Heart right ventricle (tissue), 16 donors: ENCODE data around the gene ZFHX2. TPM values are rescaled to one million over a fixed set of nuclear protein-coding genes. Genes with fewer than 3 reads are reported as not detected.

Source experiments
- ATAC-seq, 8 donors: fragments of 200-7000 bp; cut with Tn5 transposase; one replicate each; pipeline ENCODE4 v1.9.1; 2020; ENCODE audit warnings: mild to moderate bottlenecking in 8 of 8, moderate library complexity in 8 of 8, moderate number of reproducible peaks in 1 of 8
- DNase-seq, 2 donors: peaks; one replicate each; pipeline ENCODE4 v3.0.0-alpha.2; 2020
- H3K27ac ChIP-seq, 10 donors: fragments of 200-600 bp; sonication (generic) in 2 of 10; one replicate each; pipeline versions ENCODE4 v1.5.0 to v1.8.0; 2020 to 2022; ENCODE audit warnings: mild to moderate bottlenecking in 3 of 10
- H3K27me3 ChIP-seq, 7 donors: fragments of 200-600 bp; one replicate each; pipeline ENCODE4 v1.8.0; 2021 to 2022; ENCODE audit warnings: mild to moderate bottlenecking in 2 of 7
- H3K36me3 ChIP-seq, 9 donors: fragments of 200-600 bp; sonication (generic) in 1 of 9; one replicate each; pipeline versions ENCODE4 v1.5.0 to v1.8.0; 2020 to 2022; ENCODE audit warnings: mild to moderate bottlenecking in 2 of 9
- H3K4me1 ChIP-seq, 9 donors: fragments of 200-600 bp; sonication (generic) in 1 of 9; one replicate each; pipeline versions ENCODE4 v1.5.0 to v1.8.0; 2020 to 2022; ENCODE audit warnings: mild to moderate bottlenecking in 4 of 9
- H3K4me3 ChIP-seq, 10 donors: fragments of 200-600 bp; sonication (generic) in 2 of 10; one replicate each; pipeline versions ENCODE4 v1.5.0 to v1.8.0; 2020 to 2022; ENCODE audit warnings: mild to moderate bottlenecking in 7 of 10, moderate library complexity in 2 of 10
- H3K9me3 ChIP-seq, 11 donors: fragments of 200-600 bp in 10 of 11; sonication (generic) in 2 of 11; one replicate each; pipeline versions ENCODE4 v1.5.0 to v1.8.0; 2013 to 2022; ENCODE audit warnings: mild to moderate bottlenecking in 2 of 11, control low read depth in 1 of 11, moderate library complexity in 1 of 11
- CTCF ChIP-seq, 9 donors: fragments of 200-600 bp; sonication (generic) in 2 of 9; IDR thresholded peaks; one replicate each; pipeline versions ENCODE4 v1.5.0 to v1.8.0; 2021 to 2022; ENCODE audit warnings: antibody characterized with exemption in 9 of 9, mild to moderate bottlenecking in 5 of 9, moderate library complexity in 1 of 9
- WGBS, 2 donors: extraction: QIAGEN DNeasy Blood & Tissue Kit; methylation state at CpG; one replicate each; pipeline ENCODE4 v1.1.7; 2013; ENCODE audit warnings: inconsistent platforms in 1 of 2; 5-methylcytosine and 5-hydroxymethylcytosine counted together
- intact Hi-C, 10 donors: fragments of 100-400 bp; cut with DNase I; formaldehyde crosslinking; loops; one replicate each; pipeline versions ENCODE4 v1.11.1 to v1.14.2; 2022
- polyA plus RNA-seq, 2 donors: library from polyadenylated mRNA; stranded (reverse); fragments of 200-250 nt; gene quantifications; one replicate each; pipeline ENCODE4 v1.2.3, GENCODE V29; 2013
- total RNA-seq, 10 donors: library from RNA; stranded (reverse); fragmentation: NEBNext Ultra II Directional in 3 of 10; extraction: Animal tissue kit (Norgen Biotek cat#: 25700) in 3 of 10; gene quantifications; one replicate each; pipeline versions ENCODE4 v1.2.1 to v1.2.4, GENCODE V29; 2021 to 2023
- donor health status: Arrhythmogenic right ventricular cardiomyopathy.
- donor health status: ischemic (EF 13 %, LVEDD 7.1; RV severe dilation, severe dysfunction).
- donor health status: healthy with polysubstance abuse.
- donor health status: DM: no; HTN: yes; CAD: no.
- donor health status: DM: no; HTN: no; CAD: no.
- donor health status: ischemic (EF 25% LVEDD 6.9; RV normal size, moderate dysfunction).
- donor health status: ischemic (EF 25% LVEDD 5.7; RV mildly dilated, moderate dysfunction).
- donor health status: healthy.
- donor health status: DM: yes; HTN: yes; CAD: no.
- donor health status: Ischemic cardiomyopathy.
- donor health status: ischemic (EF 35%, LVEDD 5.7; RV mildly dilated, moderate dysfunction).
- donor health status: nonischemic (EF 11% LVEDD 7.7; RV severe dilation, severe dysfunction).
- donor health status: DM: yes; HTN: yes; CAD: no.
- donor health status: PGD.
- donor health status: ischemic (EF 29% LVEDD 5.4; RV normal size, mild dysfunction).
- donor health status: nonischemic (EF 23%, LVEDD 6.1; RV moderate dilation, normal function).

Gene ZFHX2
- total and polyA plus RNA-seq, 12 donors: 0.25 to 1.9 (median 0.97) TPM

DNA sequence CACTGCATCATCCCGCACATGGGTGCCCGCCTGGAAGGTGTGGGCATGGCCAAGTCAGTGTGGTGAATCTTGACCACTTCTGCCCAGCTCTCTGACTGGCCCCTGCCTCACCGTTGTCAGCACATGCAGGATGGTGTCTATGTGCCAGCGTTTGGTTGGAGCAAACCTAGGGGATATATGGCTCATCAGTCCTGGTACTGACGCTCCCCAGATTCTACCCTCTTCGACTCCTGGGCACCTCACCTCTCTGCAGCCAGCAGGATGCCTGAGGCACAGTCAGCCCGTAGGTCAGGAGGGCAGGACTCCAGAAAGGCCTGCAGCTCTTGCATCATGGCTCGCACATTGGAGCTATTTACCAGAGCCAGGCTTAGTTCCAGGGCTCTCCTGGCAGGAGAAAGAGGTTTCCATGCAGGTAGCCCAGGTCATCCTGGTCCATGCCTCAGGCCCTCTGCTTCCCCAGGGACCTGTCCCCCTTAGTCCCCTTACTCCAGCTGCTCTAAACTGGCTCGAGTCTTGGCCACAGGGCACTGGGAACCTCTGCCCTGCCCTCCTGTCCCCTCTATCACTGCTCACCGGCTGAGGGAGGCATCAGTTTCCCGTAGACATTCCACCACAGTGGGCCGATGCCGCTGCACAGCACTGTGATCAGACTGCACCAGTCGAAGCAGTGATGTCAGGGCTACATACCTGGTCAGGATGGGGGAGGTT lies 12.1 kb upstream of the ZFHX2 start:
- Histone ChIP-seq H3K36me3 (peaks cover 0 to 72% (median 0%) of the 10 kb centered on the region in 9 donors), H3K4me1 (peaks cover 2 to 25% (median 12%) of the 10 kb centered on the region in 9 donors), H3K27ac (no peak overlapping the region), H3K9me3 (no peaks in the 10 kb centered on the region), H3K4me3 (no peak overlapping the region), H3K27me3 (no peaks in the 10 kb centered on the region)
- DNase-seq (no peak), ATAC-seq (no peak)
- no peak for TF ChIP-seq CTCF (IDR thresholded peaks at IDR 0.05)
- WGBS, 2 donors: 81 to 84% methylated on average over 14 of the region's 14 CpGs
- intact Hi-C loops: loop anchor here in 8 of 10 donors (2.0 to 10.0 kb wide), 7 partner anchors 81 to 299 kb away; partner anchors contain the start of gene PABPN1 (in 2 of the 8)

GRCh38 chr14:23562822-23563472 lies 11.4 kb upstream of the ZFHX2 start:
- WGBS, 2 donors: 87 to 93% methylated on average over 2 of the region's 2 CpGs
- H3K36me3 ChIP-seq: peaks cover 0 to 77% (median 0%) of the 10 kb centered on the region in 9 donors
- H3K4me3 ChIP-seq: no peak overlapping the region

GRCh38 chr14:23561873-23562821 lies 10.6 kb upstream of the ZFHX2 start:
- H3K27me3 ChIP-seq: no peaks in the 10 kb centered on the region
- peaks cover 2 to 19% (median 13%) of the 10 kb centered on the region in 9 donors for H3K4me1 ChIP-seq
- no peak overlapping the region for H3K4me3 ChIP-seq
- no peaks in the 10 kb centered on the region for H3K9me3 ChIP-seq
- no peak for TF ChIP-seq CTCF (IDR thresholded peaks at IDR 0.05)
- WGBS, 2 donors: 77 to 87% methylated on average over 15 of the region's 15 CpGs
- peak in 1 of 8 donors; percentile 42 for ATAC-seq
- DNase-seq: no peak
- intact Hi-C loops: loop anchor here in 9 of 10 donors (1.0 to 10.0 kb wide), 8 partner anchors 80 to 297 kb away; partner anchors contain the start of gene PABPN1 (in 2 of the 9)
- peaks cover 0 to 77% (median 0%) of the 10 kb centered on the region in 9 donors for H3K36me3 ChIP-seq
- H3K27ac ChIP-seq: no peak overlapping the region

More at GRCh38 chr14:23562822-23563472, 11.4 kb upstream of the ZFHX2 start:
- ATAC-seq (peak in 2 of 8 donors; percentile 14 to 24), DNase-seq (no peak)
- peak; percentile 83 to 94 (median 89) for TF ChIP-seq CTCF (IDR thresholded peaks at IDR 0.05)
- intact Hi-C loops: loop anchor here in 9 of 10 donors (1.0 to 10.0 kb wide), 8 partner anchors 81 to 298 kb away; partner anchors contain the start of gene PABPN1 (in 2 of the 9)
- H3K9me3 ChIP-seq: no peaks in the 10 kb centered on the region
- peaks cover under 1 to 19% (median 8%) of the 10 kb centered on the region in 9 donors for H3K4me1 ChIP-seq
- H3K27me3 ChIP-seq: no peaks in the 10 kb centered on the region
- H3K27ac ChIP-seq: no peak overlapping the region
